Subcutaneous abdominal adipose tissue (tissue), 5 donors: ENCODE data around the gene DNAH6.

Experiments
- H3K27ac ChIP-seq: one replicate; pipeline ENCODE4 v1.7.0; 2013; ENCODE audit warnings: low read depth, mild to moderate bottlenecking, inconsistent platforms, low read length, moderate library complexity
- H3K27me3 ChIP-seq, 5 donors: one replicate each; pipeline ENCODE4 v1.7.0; 2013; ENCODE audit warnings: low read length in 5 of 5, inconsistent platforms in 1 of 5; ENCODE audit not compliant: control insufficient read depth in 5 of 5, insufficient read depth in 4 of 5
- H3K36me3 ChIP-seq, 5 donors: one replicate each; pipeline ENCODE4 v1.7.0; 2013; ENCODE audit warnings: low read length in 5 of 5; ENCODE audit not compliant: control insufficient read depth in 5 of 5, insufficient read depth in 5 of 5
- H3K4me1 ChIP-seq, 5 donors: one replicate each; pipeline ENCODE4 v1.7.0; 2013; ENCODE audit warnings: low read length in 5 of 5, mild to moderate bottlenecking in 3 of 5, moderate library complexity in 1 of 5; ENCODE audit not compliant: control insufficient read depth in 5 of 5, insufficient read depth in 5 of 5
- H3K4me3 ChIP-seq, 5 donors: one replicate each; pipeline ENCODE4 v1.7.0; 2013; ENCODE audit warnings: low read length in 5 of 5, low read depth in 1 of 5
- H3K9ac ChIP-seq, 5 donors: one replicate each; pipeline ENCODE4 v1.7.0; 2013; ENCODE audit warnings: low read length in 5 of 5, mild to moderate bottlenecking in 4 of 5, moderate library complexity in 3 of 5
- H3K9me3 ChIP-seq, 5 donors: one replicate each; pipeline ENCODE4 v1.7.0; 2013; ENCODE audit warnings: low read length in 5 of 5; ENCODE audit not compliant: control insufficient read depth in 5 of 5
- donor health status: healthy.
- donor health status: healthy.
- donor health status: healthy.
- donor health status: healthy.
- donor health status: healthy.

Gene DNAH6

DNA sequence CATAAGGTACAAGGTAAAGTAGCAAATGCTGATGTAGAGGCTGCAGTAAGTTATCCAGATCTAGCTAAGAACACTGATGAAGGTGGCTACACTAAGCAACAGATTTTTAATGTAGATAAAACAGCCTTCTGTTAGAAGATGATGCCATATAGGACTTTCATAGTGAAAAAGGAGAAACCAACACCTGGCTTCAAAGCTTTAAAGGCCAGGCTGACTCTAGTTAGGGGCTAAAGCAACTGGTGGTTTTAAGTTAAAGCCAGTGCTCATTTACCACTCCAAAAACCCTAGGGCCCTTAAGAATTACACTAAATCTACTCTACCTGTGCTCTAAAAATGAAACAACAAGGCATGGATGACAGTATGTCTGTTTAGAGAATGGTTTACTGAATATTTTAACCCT, 131.0 kb downstream of the DNAH6 start:
- Histone ChIP-seq H3K4me1 (no peaks in the 10 kb centered on the region), H3K9me3 (no peaks in the 10 kb centered on the region), H3K9ac (no peak overlapping the region), H3K27me3 (peaks cover 0 to 3% (median 0%) of the 10 kb centered on the region in 5 donors), H3K27ac (no peak overlapping the region), H3K4me3 (no peak overlapping the region), H3K36me3 (no peaks in the 10 kb centered on the region)

DNA sequence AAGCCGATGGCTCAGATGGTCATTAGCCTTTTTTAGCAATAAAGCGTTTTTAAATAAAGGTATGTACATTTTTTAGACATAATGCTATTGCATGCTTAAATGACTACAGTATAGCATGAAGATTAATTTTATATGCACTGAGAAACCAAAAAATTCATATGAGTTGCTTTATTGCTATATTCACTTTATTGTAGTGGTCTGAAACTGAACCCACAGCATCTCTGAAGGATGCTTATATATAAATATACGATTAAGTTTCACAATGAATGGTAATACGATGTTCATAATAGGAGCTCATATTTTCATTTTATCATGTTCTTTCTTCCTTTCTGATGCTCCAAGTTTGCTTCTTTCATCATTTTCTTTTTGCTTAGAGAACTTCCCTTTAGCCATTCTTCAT, 132.8 kb downstream of the DNAH6 start:
- Histone ChIP-seq H3K4me3 (no peak overlapping the region), H3K4me1 (no peaks in the 10 kb centered on the region), H3K27ac (no peak overlapping the region), H3K36me3 (no peaks in the 10 kb centered on the region), H3K9me3 (no peaks in the 10 kb centered on the region), H3K27me3 (peaks cover 0 to 3% (median 0%) of the 10 kb centered on the region in 5 donors), H3K9ac (no peak overlapping the region)

DNA sequence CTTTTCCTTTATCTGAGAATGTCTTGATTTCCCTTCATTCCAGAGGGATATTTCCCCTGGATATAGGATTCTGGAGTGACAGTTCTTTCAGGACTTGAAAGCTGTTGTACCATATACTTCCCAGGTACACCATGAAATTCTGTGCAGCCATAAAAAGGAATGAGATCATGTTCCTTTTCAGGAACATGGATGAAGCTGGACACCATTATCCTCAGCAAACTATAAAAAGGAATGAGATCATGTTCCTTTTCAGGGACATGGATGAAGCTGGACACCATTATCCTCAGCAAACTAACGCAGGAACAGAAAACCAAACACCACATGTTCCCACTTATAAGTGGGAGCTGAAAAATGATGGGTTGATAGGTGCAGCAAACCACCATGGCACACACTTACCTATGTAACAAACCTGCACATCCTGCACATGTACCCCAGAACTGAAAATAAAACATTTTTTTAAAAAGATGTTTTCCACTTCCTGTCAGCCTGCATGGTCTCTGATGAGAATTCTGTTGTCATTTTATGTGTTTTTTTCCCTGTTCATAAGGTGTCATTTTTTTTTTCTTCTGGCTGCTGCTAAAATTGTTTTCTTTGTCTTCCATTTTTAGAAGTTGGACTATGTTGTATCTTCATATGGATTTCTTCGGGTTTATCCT, 133.3 kb downstream of the DNAH6 start:
- H3K9me3 ChIP-seq = no peaks in the 10 kb centered on the region
- no peaks in the 10 kb centered on the region for H3K36me3 ChIP-seq
- H3K4me3 ChIP-seq = no peak overlapping the region
- peaks cover 0 to 3% (median 0%) of the 10 kb centered on the region in 5 donors for H3K27me3 ChIP-seq
- no peak overlapping the region for H3K27ac ChIP-seq
- no peak overlapping the region for H3K9ac ChIP-seq
- no peaks in the 10 kb centered on the region for H3K4me1 ChIP-seq

DNA sequence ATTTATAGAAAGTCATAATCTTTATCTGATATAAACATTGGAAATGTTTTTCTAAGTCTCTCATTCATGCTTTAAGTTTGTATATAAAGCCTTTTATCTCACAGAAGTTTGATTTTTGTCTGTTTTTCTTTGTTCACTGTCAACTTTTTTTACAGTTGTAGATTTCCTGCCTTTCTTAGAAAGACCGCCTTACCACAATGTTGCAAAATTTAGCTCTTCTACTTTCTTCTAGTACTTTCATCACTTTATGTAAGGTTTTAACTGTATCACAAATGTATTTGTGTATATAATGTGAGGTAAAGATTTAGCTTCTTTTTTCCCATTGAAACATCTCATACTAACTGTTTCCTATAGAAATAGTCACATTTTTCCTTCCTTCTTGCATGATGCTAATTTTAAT, 136.1 kb downstream of the DNAH6 start:
- H3K9ac ChIP-seq = no peak overlapping the region
- no peaks in the 10 kb centered on the region for H3K4me1 ChIP-seq
- H3K4me3 ChIP-seq = no peak overlapping the region
- H3K9me3 ChIP-seq = no peaks in the 10 kb centered on the region
- no peaks in the 10 kb centered on the region for H3K36me3 ChIP-seq
- peaks cover 0 to 3% (median 0%) of the 10 kb centered on the region in 5 donors for H3K27me3 ChIP-seq
- H3K27ac ChIP-seq = no peak overlapping the region

DNA sequence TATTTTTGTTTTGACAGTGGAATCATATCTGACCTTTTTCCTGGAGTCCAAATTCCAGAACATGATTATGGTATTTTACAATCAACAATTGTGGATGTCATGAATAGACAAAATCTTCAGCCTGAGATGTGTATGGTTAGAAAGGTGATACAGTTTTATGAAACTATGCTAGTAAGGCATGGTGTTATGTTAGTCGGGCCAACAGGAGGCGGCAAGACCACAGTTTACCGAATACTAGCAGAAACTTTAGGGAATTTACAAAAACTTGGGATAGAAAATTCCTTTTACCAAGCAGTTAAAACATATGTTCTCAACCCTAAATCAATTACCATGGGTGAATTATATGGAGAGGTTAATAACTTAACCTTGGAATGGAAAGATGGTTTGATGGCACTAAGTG, 137.0 kb downstream of the DNAH6 start:
- H3K9ac ChIP-seq = no peak overlapping the region
- H3K4me1 ChIP-seq = no peaks in the 10 kb centered on the region
- H3K9me3 ChIP-seq = no peaks in the 10 kb centered on the region
- H3K27me3 ChIP-seq = peaks cover 0 to 3% (median 0%) of the 10 kb centered on the region in 5 donors
- no peaks in the 10 kb centered on the region for H3K36me3 ChIP-seq
- no peak overlapping the region for H3K27ac ChIP-seq
- H3K4me3 ChIP-seq = no peak overlapping the region

DNA sequence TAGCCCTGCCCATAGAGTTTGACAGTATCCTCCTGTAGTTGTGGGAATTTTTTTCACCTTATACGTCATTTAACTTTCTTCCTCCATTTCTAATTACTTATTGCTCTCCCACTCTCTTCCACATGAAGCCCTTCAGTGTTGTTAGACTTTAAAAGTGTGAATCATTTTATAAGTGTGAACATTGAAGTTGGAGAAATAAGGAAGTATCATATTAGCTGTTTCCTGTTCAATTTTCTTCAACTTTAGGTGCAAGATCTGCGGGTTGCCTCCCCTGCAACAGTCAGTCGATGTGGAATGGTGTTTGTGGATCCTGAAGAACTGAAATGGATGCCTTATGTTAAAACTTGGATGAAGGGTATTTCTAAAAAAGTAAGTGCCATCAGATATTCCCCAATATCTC, 138.1 kb downstream of the DNAH6 start:
- no peak overlapping the region for H3K4me3 ChIP-seq
- H3K27ac ChIP-seq = no peak overlapping the region
- no peaks in the 10 kb centered on the region for H3K4me1 ChIP-seq
- H3K9ac ChIP-seq = no peak overlapping the region
- H3K9me3 ChIP-seq = no peaks in the 10 kb centered on the region
- H3K36me3 ChIP-seq = no peaks in the 10 kb centered on the region
- peaks cover 0 to 3% (median 0%) of the 10 kb centered on the region in 5 donors for H3K27me3 ChIP-seq

DNA sequence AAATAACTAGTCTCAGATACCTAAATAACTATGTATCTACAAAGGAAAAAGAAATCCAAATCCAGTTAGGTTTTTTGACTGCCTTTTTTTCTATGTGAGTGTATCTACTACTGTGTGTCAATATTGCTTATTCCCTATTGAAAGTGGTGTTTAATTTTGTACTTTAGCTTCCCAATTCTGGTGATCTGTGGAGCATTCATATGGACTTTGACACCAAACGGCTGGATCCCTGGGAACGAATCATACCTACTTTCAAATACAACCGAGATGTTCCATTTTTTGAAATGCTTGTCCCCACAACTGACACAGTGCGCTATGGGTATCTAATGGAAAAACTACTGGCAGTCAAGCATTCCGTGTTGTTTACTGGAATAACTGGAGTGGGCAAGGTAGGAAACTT, 152.8 kb downstream of the DNAH6 start:
- Histone ChIP-seq H3K4me1 (no peaks in the 10 kb centered on the region), H3K27ac (no peak overlapping the region), H3K4me3 (no peak overlapping the region), H3K27me3 (no peaks in the 10 kb centered on the region), H3K36me3 (no peaks in the 10 kb centered on the region), H3K9ac (no peak overlapping the region), H3K9me3 (no peaks in the 10 kb centered on the region)

DNA sequence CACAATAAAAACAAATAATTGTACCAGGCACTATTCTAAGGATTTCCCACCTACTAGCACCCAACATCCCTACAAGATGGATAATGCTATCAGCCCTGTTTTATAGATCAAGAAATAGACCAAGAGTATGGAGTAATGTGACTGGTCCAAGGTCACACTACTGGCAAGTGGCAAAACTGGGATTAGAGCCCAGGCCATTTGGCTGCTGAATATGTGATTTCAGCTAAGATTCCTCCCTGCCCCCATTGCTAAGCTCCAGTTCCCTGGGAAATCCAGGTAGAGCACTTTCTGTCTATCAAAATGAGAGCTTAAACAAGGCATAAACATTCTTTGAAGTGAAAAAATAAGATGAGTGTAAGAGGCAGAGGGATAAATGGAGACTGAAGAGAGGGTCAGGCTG, 157.8 kb downstream of the DNAH6 start:
- Histone ChIP-seq H3K36me3 (no peaks in the 10 kb centered on the region), H3K27ac (no peak overlapping the region), H3K4me3 (no peak overlapping the region), H3K4me1 (no peaks in the 10 kb centered on the region), H3K9ac (no peak overlapping the region), H3K9me3 (no peaks in the 10 kb centered on the region), H3K27me3 (no peaks in the 10 kb centered on the region)

DNA sequence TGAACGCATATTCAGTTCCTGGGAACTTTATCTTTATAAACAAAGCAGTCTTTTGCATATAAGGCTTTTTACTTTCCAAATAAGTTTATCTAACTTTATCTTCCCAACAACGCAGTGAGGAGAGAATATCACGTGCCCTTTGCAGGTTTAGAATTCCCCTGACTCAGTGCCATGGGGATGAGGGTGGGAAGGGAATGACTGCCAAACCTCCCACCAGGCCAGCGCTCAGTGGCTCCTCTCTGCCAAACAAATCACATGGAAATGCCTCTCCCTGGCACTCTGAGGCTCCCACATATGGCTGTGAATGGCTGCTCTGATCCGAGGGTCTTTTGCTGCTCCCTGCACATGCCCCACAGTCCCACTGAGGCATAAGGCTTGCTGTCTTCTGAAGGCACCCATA, 158.3 kb downstream of the DNAH6 start:
- no peaks in the 10 kb centered on the region for H3K36me3 ChIP-seq
- H3K9ac ChIP-seq = no peak overlapping the region
- no peaks in the 10 kb centered on the region for H3K4me1 ChIP-seq
- H3K27me3 ChIP-seq = no peaks in the 10 kb centered on the region
- no peak overlapping the region for H3K4me3 ChIP-seq
- no peak overlapping the region for H3K27ac ChIP-seq
- H3K9me3 ChIP-seq = no peaks in the 10 kb centered on the region

DNA sequence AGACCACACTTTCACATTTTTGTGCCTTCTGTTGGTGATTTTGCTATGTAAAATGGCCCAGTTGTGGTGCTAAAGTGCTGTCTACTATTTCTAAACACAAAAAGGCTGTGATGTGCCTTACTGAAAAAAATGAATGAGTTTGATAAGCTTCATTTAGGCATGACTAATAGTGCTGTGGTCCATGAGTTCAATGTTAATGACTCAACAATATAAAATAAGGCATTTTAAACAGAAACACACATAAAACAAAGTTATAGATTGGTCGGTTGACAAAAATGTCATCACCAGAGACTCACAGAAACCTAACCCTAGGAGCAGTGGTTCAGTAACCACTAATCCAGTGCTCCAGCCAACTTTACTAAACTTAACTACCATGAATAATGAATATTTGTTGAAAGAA, 160.0 kb downstream of the DNAH6 start:
- Histone ChIP-seq H3K4me1 (no peaks in the 10 kb centered on the region), H3K36me3 (no peaks in the 10 kb centered on the region), H3K9me3 (no peaks in the 10 kb centered on the region), H3K9ac (no peak overlapping the region), H3K27me3 (no peaks in the 10 kb centered on the region), H3K27ac (no peak overlapping the region), H3K4me3 (no peak overlapping the region)

DNA sequence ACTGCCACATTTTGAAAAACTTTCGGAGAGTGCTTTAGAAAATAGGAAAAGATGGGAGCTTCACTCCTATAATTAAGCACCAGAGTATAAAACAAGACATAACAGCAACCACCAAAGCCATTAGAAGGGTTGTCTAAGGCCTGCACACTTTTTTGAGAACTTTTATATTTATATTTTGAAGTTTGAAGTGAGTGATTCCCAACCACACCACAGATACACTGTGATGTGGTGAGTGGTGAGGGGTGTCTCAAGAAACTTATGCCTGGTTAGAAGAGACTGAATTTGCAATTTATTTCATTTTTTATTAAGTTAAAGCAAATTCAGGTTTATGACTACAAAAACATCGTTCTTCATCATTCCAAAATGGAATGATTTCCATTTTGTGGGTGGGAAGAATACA, 161.9 kb downstream of the DNAH6 start:
- Histone ChIP-seq H3K4me1 (no peaks in the 10 kb centered on the region), H3K36me3 (no peaks in the 10 kb centered on the region), H3K9ac (no peak overlapping the region), H3K27ac (no peak overlapping the region), H3K4me3 (no peak overlapping the region), H3K27me3 (no peaks in the 10 kb centered on the region), H3K9me3 (no peaks in the 10 kb centered on the region)
